SU-DHL-6 (cell line): ENCODE measurements around the gene HCFC2.

Experiments
- H2AFZ ChIP-seq: fragments of 200-600 bp; sonication (generic); 2 replicates; pipeline ENCODE4 v1.6.1; 2014; ENCODE audit warnings: low read depth, mild to moderate bottlenecking, moderate library complexity, mixed read lengths, antibody characterized with exemption, low read length; ENCODE audit not compliant: severe bottlenecking
- H3F3A ChIP-seq: fragments of 200-600 bp; shearing (Covaris generic); 2 replicates; pipeline ENCODE4 v1.6.0; 2016; ENCODE audit warnings: antibody characterized with exemption, mild to moderate bottlenecking; ENCODE audit not compliant: insufficient read depth
- H3K27ac ChIP-seq: fragments of 200-600 bp; sonication (generic); 2 replicates; pipeline ENCODE4 v1.5.1; 2016; ENCODE audit warnings: low read depth, mild to moderate bottlenecking, low read length, moderate library complexity, mixed read lengths
- H3K27me3 ChIP-seq: fragments of 200-600 bp; sonication (generic), shearing (Covaris generic); 2 replicates; pipeline ENCODE4 v1.6.0; 2014; ENCODE audit warnings: mild to moderate bottlenecking, low read length
- H3K36me3 ChIP-seq: fragments of 200-600 bp; sonication (generic); 2 replicates; pipeline ENCODE4 v1.6.1; 2014; ENCODE audit warnings: mild to moderate bottlenecking, low read length, mixed read lengths
- H3K4me2 ChIP-seq: fragments of 300-600, 200-600 bp; shearing (Covaris generic), sonication (generic); 2 replicates; pipeline ENCODE4 v1.6.0; 2014; ENCODE audit warnings: low read length, low read depth, mild to moderate bottlenecking; ENCODE audit not compliant: poor library complexity, severe bottlenecking
- H3K4me3 ChIP-seq: fragments of 200-600 bp; sonication (generic); 2 replicates; pipeline ENCODE4 v1.5.1; 2014; ENCODE audit warnings: antibody characterized with exemption, low read length, mild to moderate bottlenecking, mixed read lengths; ENCODE audit not compliant: insufficient read depth, poor library complexity, severe bottlenecking
- H3K79me2 ChIP-seq: fragments of 200-600 bp; sonication (generic); 2 replicates; pipeline ENCODE4 v1.6.1; 2014; ENCODE audit warnings: mild to moderate bottlenecking, low read length, moderate library complexity; ENCODE audit not compliant: insufficient read depth
- H3K9ac ChIP-seq: fragments of 200-600 bp; sonication (generic); 2 replicates; pipeline ENCODE4 v1.7.0; 2014; ENCODE audit warnings: mild to moderate bottlenecking, low read length
- H3K9me2 ChIP-seq: fragments of 200-600 bp; sonication (generic); replicated peaks from 2 replicates; pipeline ENCODE4 v1.6.1; 2014; ENCODE audit warnings: low read length; ENCODE audit not compliant: insufficient read depth
- H3K9me3 ChIP-seq: fragments of 200-600 bp; sonication (generic); 2 replicates; pipeline ENCODE4 v1.6.1; 2014; ENCODE audit warnings: low read length, mixed read lengths; ENCODE audit not compliant: insufficient read depth
- H4K20me1 ChIP-seq: fragments of 200-600 bp; sonication (generic); 2 replicates; pipeline ENCODE4 v1.6.1; 2014; ENCODE audit warnings: low read depth, mild to moderate bottlenecking, antibody characterized with exemption, low read length, moderate library complexity, mixed read lengths
- CTCF ChIP-seq: fragments of 200-600 bp; sonication (generic); IDR thresholded peaks from one replicate; pipeline ENCODE4 v1.5.1; 2017; ENCODE audit warnings: antibody characterized with exemption, mild to moderate bottlenecking, low read length, moderate library complexity; ENCODE audit not compliant: insufficient read depth, poor library complexity, severe bottlenecking
- EZH2phosphoT487 ChIP-seq: fragments of 200-600 bp; sonication (generic), shearing (Covaris generic); conservative IDR thresholded peaks from 2 replicates; pipeline ENCODE4 v1.6.1; 2018; ENCODE audit warnings: mild to moderate bottlenecking, antibody characterized with exemption, low read length, moderate library complexity, mixed read lengths

The HCFC2 gene

GRCh38 chr12:104115587-104115975, 51.2 kb downstream of the HCFC2 start:
- Histone ChIP-seq H4K20me1 (no peaks in the 10 kb centered on the region), H3K27me3 (no peaks in the 10 kb centered on the region), H3K27ac (no peak overlapping the region), H3K9ac (no peak overlapping the region), H3F3A (peaks cover 9% of the 10 kb centered on the region; the same call in 1 of the 2 replicates), H2AFZ (no peak overlapping the region), H3K36me3 (peaks cover 10% of the 10 kb centered on the region; the same call in 1 of the 2 replicates), H3K9me3 (no peaks in the 10 kb centered on the region), H3K9me2 (no peaks in the 10 kb centered on the region), H3K79me2 (no peaks in the 10 kb centered on the region), H3K4me3 (no peak overlapping the region), H3K4me2 (no peak overlapping the region)
- TF ChIP-seq EZH2phosphoT487 (no peak), CTCF (no peak)

- H4K20me1 ChIP-seq: no peaks in the 10 kb centered on the region
- no peaks in the 10 kb centered on the region for H3K27me3 ChIP-seq
- H3K4me3 ChIP-seq: no peak overlapping the region
- no peaks in the 10 kb centered on the region for H3K9me3 ChIP-seq
- no peak overlapping the region for H3K4me2 ChIP-seq
- peaks cover 3% of the 10 kb centered on the region; the same call in 1 of the 2 replicates for H3F3A ChIP-seq
- H3K36me3 ChIP-seq: peaks cover 27% of the 10 kb centered on the region; the same call in 1 of the 2 replicates
- H3K9ac ChIP-seq: no peak overlapping the region
- no peak overlapping the region for H3K27ac ChIP-seq
- H2AFZ ChIP-seq: no peak overlapping the region
- H3K79me2 ChIP-seq: no peaks in the 10 kb centered on the region
- TF ChIP-seq EZH2phosphoT487 (no peak), CTCF (no peak)
- H3K9me2 ChIP-seq: no peaks in the 10 kb centered on the region
These were observed 56.7 kb downstream of the HCFC2 start for GRCh38 chr12:104121001-104121400.

GRCh38 chr12:104122298-104122697, 58.0 kb downstream of the HCFC2 start:
- no peak overlapping the region for H3K9ac ChIP-seq
- no peak overlapping the region for H3K4me2 ChIP-seq
- peaks cover 35% of the 10 kb centered on the region; the same call in 1 of the 2 replicates for H3K36me3 ChIP-seq
- peaks cover 4% of the 10 kb centered on the region; the same call in 1 of the 2 replicates for H3F3A ChIP-seq
- H3K27ac ChIP-seq: no peak overlapping the region
- no peaks in the 10 kb centered on the region for H3K79me2 ChIP-seq
- H3K9me3 ChIP-seq: no peaks in the 10 kb centered on the region
- no peaks in the 10 kb centered on the region for H3K9me2 ChIP-seq
- H3K27me3 ChIP-seq: no peaks in the 10 kb centered on the region
- no peak overlapping the region for H2AFZ ChIP-seq
- TF ChIP-seq CTCF (no peak), EZH2phosphoT487 (no peak)
- H3K4me3 ChIP-seq: no peak overlapping the region
- H4K20me1 ChIP-seq: no peaks in the 10 kb centered on the region
